ENCODE measurements around the gene MRPL18. TPM values are rescaled to one million over a fixed set of nuclear protein-coding genes. Genes with fewer than 3 reads are reported as not detected.

The MRPL18 gene
- total and polyA plus RNA-seq, 9 of the 15 experiments (the other 6 are each of a cell fraction or from before 2014, with no cell fraction given) = 149 to 456 (median 196) TPM

- TF ChIP-seq ILF3 (IDR thresholded peaks at IDR 0.05; ENCODE audit: borderline replicate concordance) (no peak), NCOA4 (IDR thresholded peaks at IDR 0.05; ENCODE audit: partially characterized antibody) (no peak), ATF7 (IDR thresholded peaks at IDR 0.05) (no peak), NR0B1 (IDR thresholded peaks at IDR 0.05; ENCODE audit: partially characterized antibody) (no peak), ETS1 (conservative IDR thresholded peaks at IDR 0.05; ENCODE audit: control insufficient read depth, low read depth, low read length) (no peak), ARID1B (IDR thresholded peaks at IDR 0.05) (no peak), ETV5 (CRISPR knock-in tag; IDR thresholded peaks at IDR 0.05; ENCODE audit: low read depth) (no peak), HMGXB4 (CRISPR knock-in tag; IDR thresholded peaks at IDR 0.05) (no peak), FIP1L1 (IDR thresholded peaks at IDR 0.05; ENCODE audit: low read depth, low read length, poor library complexity, severe bottlenecking) (no peak), NFYB (IDR thresholded peaks at IDR 0.05; ENCODE audit: extremely low read depth, insufficient read length) (no peak), LEF1 (IDR thresholded peaks at IDR 0.05) (no peak), ZNF143 (CRISPR knock-in tag; IDR thresholded peaks at IDR 0.05) (no peak), TRIM24 (IDR thresholded peaks at IDR 0.05) (no peak), TFAP4 (CRISPR knock-in tag; IDR thresholded peaks at IDR 0.05; ENCODE audit: borderline replicate concordance) (no peak)
These were observed 31.5 kb downstream of the MRPL18 start (continued) for GRCh38 chr6:159821726-159822125.

Measured in K562 (cell line).